Cardiac muscle cell (in vitro differentiated cells and primary cell): ENCODE measurements around the gene IP6K1. TPM values are rescaled to one million over a fixed set of nuclear protein-coding genes. Genes with fewer than 3 reads are reported as not detected.
A peak's percentile ranks its signal among the peaks of the same experiment; 100 is the strongest.
"Not testable (repeated sequence)": the region's sequence is repeated elsewhere in the genome, so short reads cannot be mapped to it uniquely, and the experiment has no call there.

Source experiments
- DNase-seq, 2 donors: peaks; one replicate each; pipeline versions ENCODE4 v3.0.0 to v3.0.0-alpha.2; 2010 to 2017; ENCODE audit warnings: low read depth in 1 of 2, low spot score in 1 of 2
- H3K27ac ChIP-seq: fragments of 200-600 bp; sonication (generic); 2 replicates; pipeline ENCODE4 v1.5.1; 2016
- H3K27me3 ChIP-seq: fragments of 200-600 bp; sonication (generic); 2 replicates; pipeline ENCODE4 v1.6.0; 2016; ENCODE audit warnings: control low read depth
- H3K36me3 ChIP-seq: fragments of 200-600 bp; sonication (generic); 2 replicates; pipeline ENCODE4 v1.5.1; 2016; ENCODE audit warnings: control low read depth
- H3K4me1 ChIP-seq: fragments of 200-600 bp; sonication (generic); 2 replicates; pipeline ENCODE4 v1.8.1; 2017; ENCODE audit warnings: low read depth, mild to moderate bottlenecking, mixed run types
- H3K4me3 ChIP-seq: fragments of 200-600 bp; sonication (generic); 2 replicates; pipeline ENCODE4 v1.5.1; 2016; ENCODE audit warnings: mild to moderate bottlenecking
- H3K9me3 ChIP-seq: fragments of 200-600 bp; sonication (generic); 2 replicates; pipeline ENCODE4 v1.5.1; 2017; ENCODE audit warnings: low read depth, mild to moderate bottlenecking, control low read depth
- CTCF ChIP-seq: IDR thresholded peaks from 2 replicates; pipeline ENCODE4 v1.5.1; 2012; ENCODE audit warnings: low read depth, mild to moderate bottlenecking, low read length
- polyA plus RNA-seq: library from polyadenylated mRNA; unstranded; fragments of >200 nt; fragmentation: Nextera tagmentation; extraction: Ambion mirVana; gene quantifications from 2 replicates; pipeline ENCODE4 v1.2.1, GENCODE V29; 2016
- total RNA-seq: library from RNA; depleted of rRNA; stranded (reverse); fragments of >200 nt; gene quantifications from 2 replicates; pipeline ENCODE4 v1.2.3, GENCODE V29; 2016

The IP6K1 gene
- total and polyA plus RNA-seq, 2 experiments from 2014 or later, result 30.1 to 40.3 TPM

GRCh38 chr3:49785565-49786356 lies 581 bp downstream of the IP6K1 start:
- Histone ChIP-seq H3K36me3 (no peaks in the 10 kb centered on the region), H3K9me3 (no peaks in the 10 kb centered on the region), H3K4me3 (peak overlapping the region; percentile 54), H3K4me1 (peaks cover 13% of the 10 kb centered on the region), H3K27me3 (no peaks in the 10 kb centered on the region), H3K27ac (peak overlapping the region; percentile 91)
- DNase-seq, result peak; percentile 40 to 59
- TF ChIP-seq CTCF, result no peak

- not testable (repeated sequence) for H3K4me3 ChIP-seq, H3K27ac ChIP-seq, H3K36me3 ChIP-seq, H3K9me3 ChIP-seq, H3K27me3 ChIP-seq, DNase-seq
- H3K4me1 ChIP-seq, result peaks cover 13% of the 10 kb centered on the region
Measured at GRCh38 chr3:49782277-49782676, 4.1 kb downstream of the IP6K1 start.

- H3K4me1 ChIP-seq, result peaks cover 8% of the 10 kb centered on the region
- no peaks in the 10 kb centered on the region for H3K27me3 ChIP-seq
- H3K4me3 ChIP-seq, result no peak overlapping the region
- TF ChIP-seq CTCF, result no peak
- H3K9me3 ChIP-seq, result no peaks in the 10 kb centered on the region
- H3K27ac ChIP-seq, result peak overlapping the region; percentile 76
- peaks cover 4% of the 10 kb centered on the region for H3K36me3 ChIP-seq
- DNase-seq, result no peak
Measured at GRCh38 chr3:49781415-49782199, 4.7 kb downstream of the IP6K1 start.

- H3K4me3 ChIP-seq, DNase-seq, H3K9me3 ChIP-seq, H3K27me3 ChIP-seq, H3K4me1 ChIP-seq, H3K36me3 ChIP-seq: not testable (repeated sequence)
- H3K27ac ChIP-seq, result peak overlapping the region; percentile 76
Measured at GRCh38 chr3:49780975-49781365, 5.4 kb downstream of the IP6K1 start.

- no peaks in the 10 kb centered on the region for H3K9me3 ChIP-seq
- peaks cover 4% of the 10 kb centered on the region for H3K36me3 ChIP-seq
- peak overlapping the region; percentile 76 for H3K27ac ChIP-seq
- no peak overlapping the region for H3K4me3 ChIP-seq
- H3K27me3 ChIP-seq, result no peaks in the 10 kb centered on the region
- no peak for TF ChIP-seq CTCF
- peaks cover 5% of the 10 kb centered on the region for H3K4me1 ChIP-seq
- DNase-seq, result no peak
Measured at GRCh38 chr3:49780080-49780974, 6.0 kb downstream of the IP6K1 start.

GRCh38 chr3:49779358-49780079 lies 6.8 kb downstream of the IP6K1 start:
- no peak for DNase-seq
- no peak overlapping the region for H3K27ac ChIP-seq
- H3K9me3 ChIP-seq, result no peaks in the 10 kb centered on the region
- no peaks in the 10 kb centered on the region for H3K4me1 ChIP-seq
- peaks cover 4% of the 10 kb centered on the region for H3K36me3 ChIP-seq
- no peak for TF ChIP-seq CTCF
- H3K4me3 ChIP-seq, result no peak overlapping the region
- H3K27me3 ChIP-seq, result no peaks in the 10 kb centered on the region

GRCh38 chr3:49776101-49776500 lies 10.2 kb downstream of the IP6K1 start:
- not testable (repeated sequence) for H3K4me3 ChIP-seq, H3K9me3 ChIP-seq, DNase-seq, H3K27me3 ChIP-seq, H3K4me1 ChIP-seq, H3K27ac ChIP-seq, H3K36me3 ChIP-seq
